A673 (cell line): ENCODE measurements around the gene PCARE.

Source experiments
- CTCF ChIP-seq: fragments of 300-800, 200-600 bp; sonication (generic); conservative IDR thresholded peaks from 2 replicates; pipeline ENCODE4 v1.5.1; 2017; ENCODE audit warnings: low read depth, mild to moderate bottlenecking, antibody characterized with exemption, low read length, moderate library complexity, mixed read lengths
- EZH2 ChIP-seq: fragments of 200-600 bp; sonication (generic); IDR thresholded peaks from 2 replicates; pipeline ENCODE4 v1.6.1; 2017; ENCODE audit warnings: borderline replicate concordance, low read depth, mild to moderate bottlenecking, mixed read lengths, antibody characterized with exemption, low read length; ENCODE audit not compliant: poor library complexity, severe bottlenecking

- no peak for TF ChIP-seq CTCF
- TF ChIP-seq EZH2: no peak
Observed at GRCh38 chr2:29115797-29116781, 41.8 kb upstream of the PCARE start.
